HG03457 (cell line): ENCODE measurements around the gene CLP1.
"Not testable (repeated sequence)": the region's sequence is repeated elsewhere in the genome, so short reads cannot be mapped to it uniquely, and the experiment has no call there.

Source experiments
- ATAC-seq: cut with Tn5 transposase; IDR thresholded peaks from one replicate; pipeline ENCODE4 v1.9.1; 2021; ENCODE audit warnings: moderate number of reproducible peaks; ENCODE audit not compliant: unreplicated experiment

The CLP1 gene

GRCh38 chr11:57659669-57660068, 2.1 kb downstream of the CLP1 start:
- no peak for ATAC-seq

- no peak for ATAC-seq
These were observed 5.3 kb downstream of the CLP1 start for GRCh38 chr11:57662893-57663292.

GRCh38 chr11:57663975-57664374, 6.4 kb downstream of the CLP1 start:
- ATAC-seq: no peak

GRCh38 chr11:57667117-57667735, 9.7 kb downstream of the CLP1 start:
- ATAC-seq: peak; percentile 56

GRCh38 chr11:57667736-57668433, 10.3 kb downstream of the CLP1 start, which contains the start of gene ZDHHC5:
ZDHHC5 (plus strand) TSS chr11:57668114; CDS start chr11:57673091, 4,977 bp downstream.
- ATAC-seq: peak; percentile 77

- ATAC-seq: no peak
These were observed 10.8 kb downstream of the CLP1 start for GRCh38 chr11:57668434-57668782.

GRCh38 chr11:57674251-57674650, 16.7 kb downstream of the CLP1 start:
- ATAC-seq: no peak

GRCh38 chr11:57675176-57675941, 17.8 kb downstream of the CLP1 start:
- no peak for ATAC-seq

- no peak for ATAC-seq
These were observed 21.8 kb downstream of the CLP1 start for GRCh38 chr11:57679396-57679795.

GRCh38 chr11:57680552-57680874, 23.0 kb downstream of the CLP1 start:
- no peak for ATAC-seq

- ATAC-seq: no peak
These were observed 23.6 kb downstream of the CLP1 start for GRCh38 chr11:57681168-57681567.

- not testable (repeated sequence) for ATAC-seq
These were observed 32.9 kb downstream of the CLP1 start for GRCh38 chr11:57690474-57690873.

- no peak for ATAC-seq
These were observed 41.3 kb downstream of the CLP1 start for GRCh38 chr11:57698843-57699365.

GRCh38 chr11:57699813-57700212, 42.3 kb downstream of the CLP1 start:
- ATAC-seq: no peak

GRCh38 chr11:57700425-57700824, 42.9 kb downstream of the CLP1 start:
- ATAC-seq: no peak

- no peak for ATAC-seq
These were observed 45.8 kb downstream of the CLP1 start for GRCh38 chr11:57703341-57703740.

- ATAC-seq: no peak
These were observed 47.4 kb downstream of the CLP1 start for GRCh38 chr11:57704932-57705331.

GRCh38 chr11:57705432-57705831, 47.9 kb downstream of the CLP1 start:
- ATAC-seq: not testable (repeated sequence)

GRCh38 chr11:57709802-57710367, 52.3 kb downstream of the CLP1 start:
- ATAC-seq: no peak
